Glomerular visceral epithelial cell (primary cell): ENCODE measurements around the gene PTGER1.
"Not testable (repeated sequence)": the region's sequence is repeated elsewhere in the genome, so short reads cannot be mapped to it uniquely, and the experiment has no call there.

ENCODE experiments used
- DNase-seq: peaks from one replicate; pipeline ENCODE4 v3.0.0-alpha.2; 2016; ENCODE audit errors: extremely low spot score

PTGER1 gene

DNA sequence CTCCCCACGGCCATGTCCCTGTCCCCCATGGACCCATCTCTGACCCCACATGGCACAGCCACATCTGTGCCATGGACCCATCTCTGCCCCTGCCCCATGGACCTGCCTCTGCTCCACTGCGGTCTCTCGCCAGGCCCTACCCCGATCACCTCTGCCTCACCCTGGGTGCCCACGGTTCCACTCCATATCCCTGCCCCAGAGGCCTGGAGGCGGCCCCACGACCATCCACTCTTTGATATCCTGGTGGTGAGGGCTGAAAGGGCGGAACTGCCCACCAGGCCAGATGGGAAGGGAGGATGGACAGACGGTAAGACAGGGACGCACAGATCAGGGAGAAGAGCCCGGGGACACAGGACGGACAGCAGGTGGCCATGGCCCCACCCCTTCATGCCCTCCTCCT, 327 bp downstream of the PTGER1 start:
- DNase-seq = no peak

DNA sequence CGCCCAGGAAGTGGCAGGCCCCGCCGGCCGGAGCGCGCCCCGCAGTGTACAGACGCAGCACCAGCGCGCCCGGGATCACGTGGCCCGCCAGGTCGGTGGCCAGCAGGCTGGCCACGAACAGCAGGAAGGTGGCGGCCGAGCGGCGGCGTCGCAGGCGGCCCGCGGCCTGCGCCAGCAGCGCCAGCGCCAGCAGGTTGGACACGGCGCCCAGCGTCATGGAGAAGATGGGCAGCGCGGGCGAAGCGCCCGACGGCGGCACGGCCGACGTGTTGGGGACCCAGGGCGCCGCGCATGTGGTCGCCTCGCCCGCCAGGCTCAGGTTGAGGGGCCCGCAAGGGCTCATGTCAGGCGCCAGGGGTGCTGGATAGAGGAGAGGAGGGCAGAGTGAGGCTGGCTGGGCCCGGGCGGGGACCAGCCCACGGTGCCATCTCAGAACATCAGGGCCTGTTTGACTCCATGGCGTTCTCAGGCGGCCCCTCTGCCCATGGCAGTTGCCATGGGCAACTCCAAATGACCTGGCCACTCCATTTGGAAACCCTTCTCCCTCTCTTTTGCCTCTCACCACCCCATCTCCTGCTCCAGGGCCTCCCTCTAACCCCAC, 1.1 kb downstream of the PTGER1 start:
- no peak for DNase-seq

DNA sequence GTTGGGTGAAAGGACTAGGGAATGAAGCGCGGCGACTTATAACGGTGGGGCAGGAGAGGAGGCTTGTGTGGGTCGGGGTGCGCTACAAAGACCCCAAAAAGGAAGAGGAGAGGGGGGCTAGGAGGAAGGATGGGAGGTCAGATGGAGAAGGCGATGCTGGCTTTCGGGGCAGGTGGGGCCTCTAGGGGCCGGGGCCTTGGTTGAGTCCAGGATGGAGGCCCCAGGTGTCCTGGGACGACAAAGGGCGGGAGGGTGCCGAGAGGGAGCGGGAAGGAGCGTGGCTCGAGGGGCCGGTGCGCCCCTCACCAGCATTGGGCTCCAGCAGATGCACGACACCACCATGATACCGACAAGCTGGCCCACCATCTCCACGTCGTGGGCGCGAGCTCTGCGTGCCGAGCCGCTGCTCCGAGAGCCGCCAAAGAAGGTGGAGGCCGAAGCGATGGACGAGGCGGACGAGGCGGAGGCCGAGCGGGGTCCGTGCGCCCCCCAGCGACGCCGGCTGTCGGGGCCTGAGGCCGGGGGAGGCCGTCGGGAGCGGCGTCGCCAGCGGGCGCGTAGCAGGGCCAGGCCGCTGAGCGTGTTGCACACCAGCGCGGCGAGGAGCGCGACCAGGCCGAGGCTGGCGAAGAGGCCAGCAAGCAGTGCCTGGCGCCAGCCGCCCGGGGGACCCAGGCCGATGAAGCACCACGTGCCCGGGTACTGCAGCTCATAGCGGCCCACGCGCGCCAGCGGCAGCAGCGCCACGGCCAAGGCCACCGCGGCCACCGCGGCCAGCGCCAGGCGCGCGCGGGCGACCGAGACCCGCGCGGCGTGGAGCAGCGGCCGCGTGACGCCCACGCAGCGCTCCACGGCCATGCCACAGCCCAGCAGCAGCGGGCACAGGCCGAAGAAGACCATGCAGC, 1.8 kb downstream of the PTGER1 start:
- no peak for DNase-seq

DNA sequence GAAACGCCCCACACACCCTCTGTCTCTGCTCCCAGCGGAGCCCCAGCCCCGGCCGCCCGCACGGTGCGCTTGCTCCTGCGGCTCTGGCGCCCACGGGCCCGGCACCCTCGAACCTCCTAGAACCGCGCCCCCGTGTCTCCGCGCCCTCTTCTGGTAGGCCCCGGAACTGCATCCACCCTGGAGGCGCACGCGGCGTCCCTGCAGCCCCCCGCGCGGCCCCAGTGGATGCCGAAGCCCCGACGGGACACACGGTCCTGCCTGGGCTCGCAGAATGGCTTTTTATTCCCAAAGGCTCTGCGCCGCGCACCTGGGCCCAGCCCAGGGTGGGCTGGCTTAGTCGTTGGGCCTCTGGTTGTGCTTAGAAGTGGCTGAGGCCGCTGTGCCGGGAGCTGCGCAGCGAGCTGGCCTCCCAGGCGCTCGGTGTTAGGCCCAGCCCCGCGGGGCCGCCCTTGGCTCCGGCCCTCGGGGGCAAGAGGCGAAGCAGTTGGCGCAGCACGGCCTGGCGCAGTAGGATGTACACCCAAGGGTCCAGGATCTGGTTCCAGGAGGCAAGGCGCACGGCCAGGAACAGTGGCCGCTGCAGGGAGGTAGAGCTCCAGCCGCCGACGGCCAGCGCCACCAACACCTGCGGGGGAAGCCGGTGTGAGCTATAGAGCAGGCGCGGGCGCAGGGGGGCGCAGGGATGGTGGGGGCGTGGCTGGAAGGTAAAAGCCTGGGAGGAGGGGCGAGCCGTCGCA, 2.8 kb downstream of the PTGER1 start:
- peak; percentile 57 for DNase-seq

DNA sequence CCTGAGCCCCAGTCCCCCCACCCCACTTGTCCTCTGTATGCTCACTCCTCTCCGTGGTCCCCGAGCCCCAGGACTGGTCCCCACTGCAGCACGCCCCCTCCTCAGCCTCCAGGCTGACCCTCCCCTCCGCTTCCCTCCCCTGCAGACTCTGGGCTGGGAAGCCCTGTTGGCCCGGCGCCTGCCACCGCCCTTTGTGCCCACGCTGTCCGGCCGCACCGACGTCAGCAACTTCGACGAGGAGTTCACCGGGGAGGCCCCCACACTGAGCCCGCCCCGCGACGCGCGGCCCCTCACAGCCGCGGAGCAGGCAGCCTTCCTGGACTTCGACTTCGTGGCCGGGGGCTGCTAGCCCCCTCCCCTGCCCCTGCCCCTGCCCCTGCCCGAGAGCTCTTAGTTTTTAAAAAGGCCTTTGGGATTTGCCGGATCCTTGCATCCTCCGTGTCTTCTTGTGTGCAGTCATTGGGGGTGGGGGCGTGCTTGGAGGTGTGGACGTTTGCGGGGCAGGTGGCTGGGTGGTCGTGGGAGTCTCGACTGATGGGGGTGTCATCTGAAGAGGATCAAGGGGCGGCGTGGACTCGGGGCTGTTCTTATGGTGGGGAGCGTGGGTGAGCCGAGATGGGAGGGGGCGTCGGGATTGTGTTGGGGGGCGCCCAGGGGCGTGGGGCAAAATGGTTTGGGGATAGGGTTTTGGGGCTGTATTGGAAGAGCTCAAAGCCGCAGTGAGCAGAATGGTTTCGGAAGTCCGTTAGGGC, 3.5 kb downstream of the PTGER1 start:
- DNase-seq = no peak

DNA sequence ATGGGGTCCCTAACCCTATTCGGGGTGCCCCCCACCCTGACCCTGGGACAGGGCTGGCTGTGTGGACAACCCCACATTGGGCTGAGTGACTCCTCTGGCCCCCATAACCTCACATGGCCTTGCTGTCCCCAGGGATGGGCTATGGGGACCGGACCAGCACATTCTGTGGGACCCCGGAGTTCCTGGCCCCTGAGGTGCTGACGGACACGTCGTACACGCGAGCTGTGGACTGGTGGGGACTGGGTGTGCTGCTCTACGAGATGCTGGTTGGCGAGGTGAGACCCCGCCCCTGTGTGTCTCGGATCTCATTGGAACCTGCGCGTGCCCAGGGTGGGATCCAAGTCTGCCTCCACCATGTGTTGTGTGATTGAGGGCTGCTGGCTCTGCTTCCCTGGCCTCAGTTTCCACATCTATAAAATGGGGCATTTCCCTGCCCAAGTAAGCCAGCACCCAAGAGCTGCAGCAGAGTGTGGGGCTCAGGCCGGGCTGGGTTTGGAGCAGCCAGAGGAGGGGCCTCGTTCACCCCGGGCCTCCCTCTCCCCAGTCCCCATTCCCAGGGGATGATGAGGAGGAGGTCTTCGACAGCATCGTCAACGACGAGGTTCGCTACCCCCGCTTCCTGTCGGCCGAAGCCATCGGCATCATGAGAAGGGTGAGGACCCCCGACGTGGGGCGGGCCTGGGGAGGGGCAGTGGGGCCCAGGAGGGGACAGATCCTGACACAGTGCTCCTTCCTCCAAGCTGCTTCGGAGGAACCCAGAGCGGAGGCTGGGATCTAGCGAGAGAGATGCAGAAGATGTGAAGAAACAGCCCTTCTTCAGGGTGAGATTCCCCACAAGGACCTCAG, 4.9 kb downstream of the PTGER1 start:
- no peak for DNase-seq

DNA sequence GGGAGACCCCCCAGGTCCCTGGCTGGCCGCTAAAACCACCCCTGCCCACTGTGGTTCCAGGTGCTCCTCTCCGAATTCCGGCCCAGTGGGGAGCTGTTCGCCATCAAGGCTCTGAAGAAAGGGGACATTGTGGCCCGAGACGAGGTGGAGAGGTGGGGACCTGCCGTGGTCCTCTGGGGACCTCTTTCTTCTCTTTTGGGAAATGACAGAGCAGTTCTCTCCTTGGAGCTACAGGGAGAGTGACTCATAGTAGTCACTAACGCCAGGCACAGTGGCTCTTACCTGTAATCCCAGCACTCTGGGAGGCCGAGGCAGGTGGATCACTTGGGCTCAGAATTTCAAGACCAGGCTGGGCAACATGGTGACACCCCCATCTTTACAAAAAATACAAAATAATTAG, 7.3 kb downstream of the PTGER1 start:
- DNase-seq = no peak

DNA sequence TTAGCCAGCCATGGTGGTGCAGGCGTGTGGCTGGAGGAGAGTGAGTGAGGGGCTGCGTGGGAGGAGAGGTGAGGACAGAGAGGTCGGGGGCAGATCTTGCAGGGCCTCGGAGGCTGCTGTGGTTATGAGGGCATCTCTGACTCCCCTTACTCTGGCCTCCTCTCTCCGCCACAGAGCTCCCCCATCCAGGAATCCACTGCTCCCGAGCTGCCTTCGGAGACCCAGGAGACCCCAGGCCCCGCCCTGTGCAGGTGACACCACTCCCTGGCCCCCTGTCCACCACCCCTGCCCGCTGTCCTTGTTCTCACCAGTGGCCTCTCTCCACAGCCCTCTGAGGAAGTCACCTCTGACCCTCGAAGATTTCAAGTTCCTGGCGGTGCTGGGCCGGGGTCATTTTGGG, 7.8 kb downstream of the PTGER1 start:
- no peak for DNase-seq

DNA sequence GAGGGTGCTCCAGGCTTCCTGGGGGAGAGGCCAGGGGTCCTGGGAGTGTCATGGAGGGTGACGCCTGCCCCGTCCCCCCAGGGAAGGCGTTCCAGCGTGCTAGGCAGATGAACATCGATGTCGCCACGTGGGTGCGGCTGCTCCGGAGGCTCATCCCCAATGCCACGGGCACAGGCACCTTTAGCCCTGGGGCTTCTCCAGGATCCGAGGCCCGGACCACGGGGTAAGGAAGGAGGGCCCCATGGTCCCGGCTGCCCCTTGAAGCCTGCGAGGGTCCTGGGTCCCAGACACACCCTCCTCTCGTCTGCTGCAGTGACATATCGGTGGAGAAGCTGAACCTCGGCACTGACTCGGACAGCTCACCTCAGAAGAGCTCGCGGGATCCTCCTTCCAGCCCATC, 11.4 kb downstream of the PTGER1 start:
- DNase-seq = no peak

DNA sequence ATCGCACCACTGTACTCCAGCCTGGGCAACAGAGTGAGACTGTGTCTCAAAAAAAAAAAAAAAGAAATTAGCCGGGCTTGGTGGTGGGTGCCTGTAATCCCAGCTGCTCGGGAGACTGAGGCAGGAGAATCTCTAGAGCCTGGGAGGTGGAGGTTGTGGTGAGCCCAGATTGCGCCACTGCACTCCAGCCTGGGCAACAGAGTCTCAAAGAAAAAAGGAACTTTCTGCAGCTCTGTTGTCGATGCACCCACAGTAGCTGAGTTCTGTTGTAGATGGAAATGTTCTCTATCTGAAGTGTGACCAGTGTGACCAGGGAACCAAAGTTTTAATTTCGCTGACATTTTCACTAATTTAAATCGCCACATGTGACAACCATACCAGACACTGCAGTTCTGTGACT, 12.8 kb downstream of the PTGER1 start:
- DNase-seq = not testable (repeated sequence)

DNA sequence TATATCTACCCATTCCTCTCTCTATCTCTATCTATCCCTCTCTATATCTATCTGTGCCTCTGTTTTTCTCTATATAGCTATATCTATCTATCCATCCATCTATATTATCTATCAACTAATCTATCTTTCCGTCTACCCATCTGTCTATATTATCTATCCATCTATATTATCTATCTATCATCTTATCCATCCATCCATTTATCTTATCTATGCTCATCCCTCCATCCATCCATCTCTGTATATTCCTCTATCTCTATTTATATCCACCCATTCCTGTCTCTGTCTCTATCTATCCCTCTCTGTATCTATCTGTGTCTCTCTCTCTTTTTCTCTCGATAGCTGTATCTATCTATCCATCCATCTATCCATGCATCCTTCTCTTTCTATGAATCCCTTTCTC, 14.2 kb downstream of the PTGER1 start:
- DNase-seq = no peak

DNA sequence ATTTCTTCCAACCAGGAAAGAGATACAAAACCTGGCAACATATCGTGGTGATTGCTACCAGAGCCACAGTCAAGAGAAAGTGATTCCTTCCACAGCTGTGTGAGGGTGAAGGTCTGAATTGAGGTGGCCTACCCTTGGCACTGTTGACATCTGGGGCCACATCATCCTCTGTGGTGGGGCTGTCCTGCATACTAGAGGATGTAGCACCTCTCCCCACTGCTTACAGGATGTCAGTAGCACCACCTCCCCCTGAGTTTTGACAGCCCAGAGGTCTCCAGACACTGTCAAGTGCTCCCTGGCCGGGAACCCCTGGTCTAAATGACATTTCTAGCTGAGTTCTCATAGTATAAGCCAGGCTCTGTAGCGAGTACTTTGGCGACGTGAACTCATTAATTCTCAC, 15.5 kb downstream of the PTGER1 start:
- no peak for DNase-seq

DNA sequence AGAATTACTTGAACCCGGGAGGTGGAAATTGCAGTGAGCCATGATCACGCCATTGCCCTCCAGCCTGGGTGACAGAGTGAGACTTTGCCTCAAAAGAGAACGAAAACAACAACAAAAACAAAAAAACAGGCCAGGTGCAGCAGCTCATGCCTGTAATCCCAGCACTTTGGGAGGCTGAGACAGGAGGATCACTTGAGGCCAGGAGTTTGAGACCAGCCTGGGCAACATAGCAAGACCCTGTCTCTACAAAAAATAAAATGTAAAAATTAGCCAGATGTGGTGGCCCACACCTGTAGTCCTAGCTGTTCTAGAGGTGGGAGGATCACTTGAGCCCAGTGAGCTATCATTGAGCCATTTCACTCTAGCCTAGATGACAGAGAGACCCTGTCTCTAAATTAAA, 22.9 kb downstream of the PTGER1 start:
- DNase-seq = not testable (repeated sequence)

DNA sequence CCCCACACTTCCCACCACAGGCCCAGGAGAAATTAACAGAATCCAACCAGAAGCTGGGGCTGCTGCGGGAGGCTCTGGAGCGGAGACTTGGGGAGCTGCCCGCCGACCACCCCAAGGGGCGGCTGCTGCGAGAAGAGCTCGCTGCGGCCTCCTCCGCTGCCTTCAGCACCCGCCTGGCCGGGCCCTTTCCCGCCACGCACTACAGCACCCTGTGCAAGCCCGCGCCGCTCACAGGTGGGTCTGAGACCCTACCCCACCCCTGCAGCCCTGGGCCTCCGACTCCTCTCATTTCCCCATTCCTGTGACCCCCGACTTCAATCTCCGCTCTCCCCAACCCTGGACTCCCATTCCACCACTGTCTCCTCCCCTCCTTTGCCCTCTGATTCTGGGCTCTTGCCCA, 24.3 kb downstream of the PTGER1 start:
- DNase-seq = no peak

DNA sequence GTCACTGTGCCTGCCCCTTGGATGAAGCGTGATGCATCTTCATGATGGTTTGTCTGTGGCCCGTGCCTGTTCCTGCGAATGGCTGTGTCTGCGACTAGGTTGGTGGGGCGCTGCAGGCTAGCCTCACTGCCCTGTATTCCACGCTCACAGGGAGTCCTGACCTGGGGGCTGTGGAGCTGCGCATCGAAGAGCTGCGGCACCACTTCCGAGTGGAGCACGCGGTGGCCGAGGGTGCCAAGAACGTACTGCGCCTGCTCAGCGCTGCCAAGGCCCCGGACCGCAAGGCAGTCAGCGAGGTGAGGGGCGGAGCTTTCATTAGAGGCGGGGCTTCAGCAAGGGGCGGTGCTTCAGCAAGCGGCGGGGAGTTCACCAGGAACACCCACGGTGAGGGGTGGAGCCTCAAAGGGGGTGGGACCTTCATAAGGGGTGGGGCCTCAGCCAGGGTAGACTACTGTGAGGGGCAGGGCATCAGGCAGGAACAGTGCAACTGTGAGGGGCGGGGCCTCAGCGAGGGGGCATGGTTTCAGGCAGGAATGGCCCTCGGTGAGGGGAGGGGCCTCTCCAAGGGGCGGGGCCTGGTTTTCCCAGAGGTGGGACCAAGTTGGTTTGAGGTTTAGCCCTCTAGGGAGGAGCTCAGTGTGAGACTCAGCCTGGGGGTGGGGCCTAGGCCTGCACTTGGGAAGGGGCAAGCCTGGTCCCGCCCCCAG, 24.8 kb downstream of the PTGER1 start:
- peak; percentile 58 for DNase-seq

DNA sequence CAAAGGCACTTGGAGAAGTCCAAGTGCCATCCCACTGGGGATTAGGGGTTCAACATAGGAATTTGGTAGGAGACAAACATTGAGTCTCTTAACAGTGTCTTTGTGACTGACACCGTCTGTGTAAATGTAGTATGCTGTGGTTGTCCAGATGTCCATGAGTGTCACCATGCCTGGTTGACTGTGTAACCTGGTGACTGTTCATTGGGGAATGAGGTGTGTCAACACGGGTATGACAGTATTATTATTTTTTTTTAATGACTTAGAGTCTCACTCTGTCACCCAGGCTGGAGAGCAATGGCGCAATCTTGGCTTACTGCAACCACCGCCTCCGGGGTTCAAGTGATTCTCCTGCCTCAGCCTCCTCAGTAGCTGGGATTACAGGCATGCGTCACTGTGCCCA, 25.8 kb downstream of the PTGER1 start:
- no peak for DNase-seq

DNA sequence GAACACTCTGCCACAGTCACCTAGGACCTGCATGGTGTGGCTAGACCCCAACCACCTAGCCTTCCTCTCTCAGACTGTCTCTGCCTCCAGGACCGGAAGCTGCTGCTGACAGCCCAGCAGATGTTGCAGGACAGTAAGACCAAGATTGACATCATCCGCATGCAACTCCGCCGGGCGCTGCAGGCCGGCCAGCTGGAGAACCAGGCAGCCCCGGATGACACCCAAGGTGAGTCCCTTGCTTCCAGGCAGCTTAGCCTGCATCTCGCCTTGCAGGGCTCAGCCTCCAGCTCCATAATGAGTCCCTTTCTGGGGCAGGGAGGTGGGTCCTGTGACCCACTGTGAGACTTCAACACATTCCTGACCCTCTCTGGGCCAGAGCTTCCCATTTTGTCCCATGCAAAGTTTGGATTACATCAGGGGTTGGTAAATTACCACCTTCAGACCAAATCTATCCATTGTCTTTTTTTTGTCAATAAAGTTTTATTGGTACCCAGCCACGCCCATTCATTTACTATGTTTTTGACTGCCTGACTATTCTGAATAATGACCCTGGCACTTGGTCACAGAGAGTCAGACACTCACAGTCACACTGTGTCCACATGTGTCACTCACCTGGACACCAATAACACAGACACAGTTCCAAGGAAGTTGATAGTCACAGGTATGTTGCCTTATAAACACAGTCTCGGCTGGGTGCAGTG, 28.7 kb downstream of the PTGER1 start:
- no peak for DNase-seq

DNA sequence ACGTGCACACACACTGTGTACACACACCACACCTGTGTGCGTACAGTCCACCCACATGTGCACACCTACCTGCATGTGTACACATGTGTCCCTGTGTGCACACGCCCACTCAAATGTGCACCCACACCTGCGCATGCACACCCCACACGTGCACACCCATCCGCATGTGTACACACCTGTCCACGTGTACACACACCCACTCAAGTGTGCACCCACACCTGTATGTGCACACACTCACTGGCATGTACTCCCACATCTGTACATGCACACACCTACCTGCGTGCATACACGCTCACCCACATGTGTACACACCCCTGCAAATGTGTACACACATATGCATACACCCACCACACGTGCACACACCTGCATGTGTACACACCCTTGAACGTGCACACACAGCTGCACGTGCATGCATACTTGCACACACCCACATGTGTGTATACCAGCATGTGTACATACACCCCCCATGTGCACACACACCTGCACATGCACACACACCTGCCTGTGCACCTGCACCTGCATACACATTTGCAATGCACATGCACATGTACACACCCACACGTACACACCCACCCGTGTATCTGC, 31.4 kb downstream of the PTGER1 start:
- DNase-seq = no peak

DNA sequence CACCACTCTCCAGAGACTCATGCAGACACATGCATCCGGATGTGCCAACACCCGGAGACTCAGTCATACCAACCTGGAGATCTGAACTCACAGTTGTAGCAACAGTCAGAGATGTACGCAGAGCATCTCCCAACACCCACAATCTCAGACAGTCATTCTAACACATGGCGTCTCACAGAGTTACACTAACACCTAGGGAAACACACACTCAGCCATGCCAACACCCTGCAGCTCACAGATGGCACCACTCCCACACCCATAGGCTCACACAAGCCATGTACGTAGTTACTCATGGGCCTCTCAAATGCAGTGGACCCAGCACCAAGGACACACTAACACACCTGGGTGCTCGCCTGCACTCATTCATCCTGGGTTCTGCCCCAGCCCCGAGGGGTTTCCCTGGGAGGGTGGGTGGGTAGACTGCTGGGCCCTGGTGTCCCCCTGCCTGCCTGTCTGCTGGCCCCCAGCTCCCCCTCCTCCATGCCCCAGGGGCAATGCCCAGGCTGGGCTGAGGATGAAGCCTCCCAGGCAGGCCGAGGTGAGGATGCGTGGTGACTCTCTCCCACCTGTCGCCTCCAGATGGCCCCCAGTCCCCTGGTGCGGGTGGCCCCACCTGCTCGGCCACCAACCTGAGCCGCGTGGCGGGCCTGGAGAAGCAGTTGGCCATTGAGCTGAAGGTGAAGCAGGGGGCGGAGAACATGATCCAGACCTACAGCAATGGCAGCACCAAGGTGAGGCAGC, 32.1 kb downstream of the PTGER1 start:
- no peak for DNase-seq
